ENCODE results near the gene QRFP.
"Not testable (repeated sequence)": the region's sequence is repeated elsewhere in the genome, so short reads cannot be mapped to it uniquely, and the experiment has no call there.

The QRFP gene

DNA sequence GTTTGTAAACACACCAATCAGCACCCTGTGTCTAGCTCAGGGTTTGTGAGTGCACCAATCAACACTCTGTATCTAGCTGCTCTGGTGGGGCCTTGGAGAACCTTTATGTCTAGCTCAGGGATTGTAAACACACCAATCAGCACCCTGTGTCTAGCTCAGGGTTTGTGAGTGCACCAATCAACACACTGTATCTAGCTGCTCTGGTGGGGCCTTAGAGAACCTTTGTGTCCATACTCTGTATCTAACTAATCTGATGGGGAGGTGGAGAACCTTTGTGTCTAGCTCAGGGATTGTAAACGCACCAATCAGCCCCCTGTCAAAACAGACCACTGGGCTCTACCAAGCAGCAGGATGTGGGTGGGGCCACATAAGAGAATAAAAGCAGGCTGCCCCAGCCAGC, 14.1 kb upstream of the QRFP start:
- H3K27ac ChIP-seq (ENCODE audit: insufficient read depth, low read depth, low read length, poor library complexity, severe bottlenecking); H3K9me3 ChIP-seq (ENCODE audit: control insufficient read depth, low read length); H3K4me3 ChIP-seq (ENCODE audit: insufficient read depth, low read depth, low read length); H3K27me3 ChIP-seq (ENCODE audit: control insufficient read depth, insufficient read depth, low read length, poor library complexity, severe bottlenecking); H3K36me3 ChIP-seq (ENCODE audit: control insufficient read depth, insufficient read depth, low read length): not testable (repeated sequence)
- H3K4me1 ChIP-seq (ENCODE audit: control insufficient read depth, insufficient read depth, low read length) = peaks cover 22% of the 10 kb centered on the region
- WGBS, 2 experiments = 67 to 74% methylated on average over 1 of the region's 1 CpG

DNA sequence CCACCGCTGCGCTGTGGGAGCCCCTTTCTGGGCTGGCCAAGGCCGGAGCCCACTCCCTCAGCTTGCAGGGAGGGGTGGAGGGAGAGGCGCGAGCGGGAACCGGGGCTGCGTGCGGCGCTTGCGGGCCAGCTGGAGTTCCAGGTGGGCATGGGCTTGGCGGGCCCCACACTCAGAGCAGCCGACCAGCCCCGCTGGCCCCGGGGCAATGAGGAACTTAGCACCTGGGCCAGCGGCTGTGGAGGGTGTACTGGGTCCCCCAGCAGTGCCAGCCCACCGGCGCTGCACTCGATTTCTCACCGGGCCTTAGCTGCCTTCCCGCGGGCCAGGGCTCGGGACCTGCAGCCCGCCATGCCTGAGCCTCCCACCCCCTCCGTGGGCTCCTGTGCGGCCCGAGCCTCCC, 13.4 kb upstream of the QRFP start:
- not testable (repeated sequence) for H3K9me3 ChIP-seq (ENCODE audit: control insufficient read depth, low read length); H3K27me3 ChIP-seq (ENCODE audit: control insufficient read depth, insufficient read depth, low read length, poor library complexity, severe bottlenecking); H3K27ac ChIP-seq (ENCODE audit: insufficient read depth, low read depth, low read length, poor library complexity, severe bottlenecking); H3K36me3 ChIP-seq (ENCODE audit: control insufficient read depth, insufficient read depth, low read length); H3K4me3 ChIP-seq (ENCODE audit: insufficient read depth, low read depth, low read length)
- peaks cover 22% of the 10 kb centered on the region for H3K4me1 ChIP-seq (ENCODE audit: control insufficient read depth, insufficient read depth, low read length)
- whole genome bisulfite sequencing, 2 experiments = 94 to 95% methylated on average over 27 of the region's 27 CpGs

DNA sequence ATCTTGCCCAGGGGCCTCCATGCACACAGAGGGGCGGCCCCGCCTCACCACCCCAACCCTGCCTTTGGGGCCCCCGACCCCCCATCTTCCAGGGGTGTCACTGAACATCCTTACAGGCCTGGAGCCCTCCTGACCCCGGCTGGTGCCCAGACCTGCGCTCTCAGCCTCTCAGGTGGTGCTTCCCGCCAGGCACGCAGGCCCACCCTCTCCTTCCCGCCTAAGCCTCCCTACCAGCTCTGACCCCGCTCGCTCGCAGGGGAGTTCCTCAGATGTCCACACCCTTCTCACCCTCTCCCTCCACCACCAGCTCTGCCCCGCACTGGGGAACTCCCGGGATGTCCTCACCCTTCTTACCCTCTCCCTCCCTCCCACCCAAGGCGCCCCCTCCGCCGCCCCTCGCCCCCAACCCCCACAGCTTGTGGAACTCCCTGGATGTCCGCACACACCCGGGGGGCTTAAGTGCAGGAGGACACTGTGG, 12.3 kb upstream of the QRFP start:
- WGBS, 2 experiments = 75 to 78% methylated on average over 16 to 17 of the region's 19 CpGs
- H3K9me3 ChIP-seq (ENCODE audit: control insufficient read depth, low read length) = no peaks in the 10 kb centered on the region
- no peaks in the 10 kb centered on the region for H3K27me3 ChIP-seq (ENCODE audit: control insufficient read depth, insufficient read depth, low read length, poor library complexity, severe bottlenecking)
- no peaks in the 10 kb centered on the region for H3K36me3 ChIP-seq (ENCODE audit: control insufficient read depth, insufficient read depth, low read length)
- no peak overlapping the region for H3K27ac ChIP-seq (ENCODE audit: insufficient read depth, low read depth, low read length, poor library complexity, severe bottlenecking)
- peaks cover 15% of the 10 kb centered on the region for H3K4me1 ChIP-seq (ENCODE audit: control insufficient read depth, insufficient read depth, low read length)
- H3K4me3 ChIP-seq (ENCODE audit: insufficient read depth, low read depth, low read length) = no peak overlapping the region

DNA sequence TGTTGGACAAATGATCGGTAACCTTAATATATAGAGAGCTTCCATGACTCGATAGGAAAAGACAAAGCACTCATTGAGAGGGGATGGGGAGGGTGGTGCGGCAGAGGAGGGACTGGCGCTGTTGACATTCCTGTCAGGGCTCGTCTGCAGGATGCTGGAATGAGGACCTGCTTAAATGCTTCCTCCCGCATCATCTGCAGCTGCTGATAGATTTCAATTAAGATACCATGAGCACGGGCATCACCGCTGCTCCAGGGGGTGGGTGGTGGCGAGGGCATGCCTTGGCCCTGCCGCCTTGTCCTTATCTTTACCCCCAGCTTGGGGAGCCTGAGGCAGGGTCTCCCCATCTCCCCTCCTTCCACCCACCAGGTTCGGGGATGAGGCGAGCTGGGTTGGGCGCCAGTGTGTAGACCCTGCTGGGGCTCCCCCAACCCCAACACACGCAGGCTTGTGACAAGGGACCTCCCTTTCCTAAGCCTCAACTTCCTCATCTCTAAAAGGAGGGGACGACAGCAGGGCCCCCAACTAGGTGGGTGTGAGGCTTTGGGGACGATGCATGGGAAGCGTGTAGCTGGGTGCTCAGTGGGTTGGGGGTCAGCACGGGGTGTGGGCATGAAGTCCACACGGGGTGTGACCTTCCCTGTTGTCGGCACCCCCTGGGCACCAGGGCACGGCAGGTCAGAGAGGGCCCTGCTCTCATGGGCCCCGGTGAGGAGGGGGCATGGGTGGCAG, 11.7 kb upstream of the QRFP start:
- H3K4me3 ChIP-seq (ENCODE audit: insufficient read depth, low read depth, low read length) = no peak overlapping the region
- no peaks in the 10 kb centered on the region for H3K27me3 ChIP-seq (ENCODE audit: control insufficient read depth, insufficient read depth, low read length, poor library complexity, severe bottlenecking)
- H3K36me3 ChIP-seq (ENCODE audit: control insufficient read depth, insufficient read depth, low read length) = no peaks in the 10 kb centered on the region
- no peak overlapping the region for H3K27ac ChIP-seq (ENCODE audit: insufficient read depth, low read depth, low read length, poor library complexity, severe bottlenecking)
- WGBS, 2 experiments = 80 to 81% methylated on average over 22 of the region's 22 CpGs
- peaks cover 9% of the 10 kb centered on the region for H3K4me1 ChIP-seq (ENCODE audit: control insufficient read depth, insufficient read depth, low read length)
- H3K9me3 ChIP-seq (ENCODE audit: control insufficient read depth, low read length) = no peaks in the 10 kb centered on the region

DNA sequence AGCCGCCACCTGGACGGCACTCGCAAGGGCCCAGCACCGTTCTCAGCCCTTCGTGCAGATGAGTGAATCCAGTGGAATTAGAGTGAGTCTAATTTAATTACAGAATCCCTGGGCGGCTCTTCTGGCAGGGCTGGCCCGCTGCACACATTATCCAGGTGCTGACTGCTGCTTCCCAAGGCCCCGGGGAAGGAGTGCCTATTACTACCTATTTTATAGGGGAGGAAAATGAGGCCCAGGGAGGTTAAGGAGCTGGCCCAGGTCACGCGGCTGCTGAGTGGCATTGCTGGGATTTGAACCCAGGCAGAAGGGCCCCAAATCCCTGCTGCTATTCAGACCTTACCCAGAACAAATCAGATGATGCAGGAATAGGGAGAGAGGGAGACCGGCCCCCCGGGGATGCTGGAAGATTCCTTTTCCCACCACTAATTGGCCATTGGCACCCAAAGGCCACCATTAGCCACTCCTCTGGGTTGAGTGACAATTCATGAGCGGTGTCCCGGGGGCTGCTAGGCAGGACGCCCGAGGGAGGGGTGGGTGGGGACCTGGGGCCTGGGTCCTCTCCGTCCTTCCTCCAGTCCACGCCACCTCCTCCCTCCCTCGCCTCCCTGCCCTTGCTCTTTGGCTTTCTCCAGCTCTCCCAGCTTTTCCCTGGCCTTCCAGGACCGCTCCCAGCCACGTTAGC, 10.3 kb upstream of the QRFP start:
- Histone ChIP-seq H3K9me3 (ENCODE audit: control insufficient read depth, low read length) (no peaks in the 10 kb centered on the region), H3K4me1 (ENCODE audit: control insufficient read depth, insufficient read depth, low read length) (no peaks in the 10 kb centered on the region), H3K27ac (ENCODE audit: insufficient read depth, low read depth, low read length, poor library complexity, severe bottlenecking) (no peak overlapping the region), H3K36me3 (ENCODE audit: control insufficient read depth, insufficient read depth, low read length) (no peaks in the 10 kb centered on the region), H3K27me3 (ENCODE audit: control insufficient read depth, insufficient read depth, low read length, poor library complexity, severe bottlenecking) (no peaks in the 10 kb centered on the region), H3K4me3 (ENCODE audit: insufficient read depth, low read depth, low read length) (no peak overlapping the region)
- 84% methylated on average over 21 of the region's 21 CpGs for WGBS, 2 experiments

DNA sequence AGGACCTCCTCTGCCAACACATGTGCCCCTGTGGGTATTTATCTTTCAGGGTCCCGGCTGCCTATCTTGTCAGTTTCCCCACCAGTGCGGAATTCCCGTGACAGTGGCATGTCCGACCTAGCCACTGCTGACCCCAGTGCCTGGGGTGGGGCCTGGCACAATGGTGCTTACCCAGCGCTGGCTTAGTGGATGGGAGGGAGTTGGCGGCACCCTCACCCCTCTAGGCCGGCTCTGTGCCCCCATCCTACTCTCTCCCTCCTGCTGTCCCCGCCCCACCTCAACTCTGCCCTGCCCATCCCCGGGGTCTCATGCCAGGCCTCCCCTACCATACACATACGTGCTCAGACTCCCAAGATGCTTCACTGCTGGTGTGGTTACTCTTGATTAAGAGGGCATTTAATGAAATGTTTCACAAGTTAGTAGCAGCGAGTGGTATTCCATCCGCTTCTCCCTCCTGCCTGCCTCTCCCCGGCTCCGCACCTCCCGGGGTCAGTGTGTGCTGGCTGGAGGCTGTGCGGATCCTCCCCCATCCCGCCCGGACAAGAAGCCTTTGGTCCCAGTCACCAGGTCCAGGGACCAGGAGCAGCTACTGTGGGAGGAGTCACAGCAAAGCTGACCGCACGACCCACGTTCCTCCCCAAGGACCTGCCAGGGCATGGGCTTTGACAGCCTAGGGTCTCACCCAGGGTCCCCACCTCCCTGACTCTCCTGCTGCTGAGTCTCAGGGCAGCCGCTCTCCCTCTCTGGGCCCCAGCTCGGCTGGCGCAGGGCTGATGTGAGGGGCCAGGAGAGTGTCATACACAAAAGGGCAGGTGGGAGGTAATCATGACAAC, 9.5 kb upstream of the QRFP start:
- Histone ChIP-seq H3K4me3 (ENCODE audit: insufficient read depth, low read depth, low read length) (no peak overlapping the region), H3K9me3 (ENCODE audit: control insufficient read depth, low read length) (no peaks in the 10 kb centered on the region), H3K4me1 (ENCODE audit: control insufficient read depth, insufficient read depth, low read length) (no peaks in the 10 kb centered on the region), H3K27ac (ENCODE audit: insufficient read depth, low read depth, low read length, poor library complexity, severe bottlenecking) (no peak overlapping the region), H3K27me3 (ENCODE audit: control insufficient read depth, insufficient read depth, low read length, poor library complexity, severe bottlenecking) (no peaks in the 10 kb centered on the region), H3K36me3 (ENCODE audit: control insufficient read depth, insufficient read depth, low read length) (no peaks in the 10 kb centered on the region)
- 79 to 82% methylated on average over 24 of the region's 24 CpGs for WGBS, 2 experiments

DNA sequence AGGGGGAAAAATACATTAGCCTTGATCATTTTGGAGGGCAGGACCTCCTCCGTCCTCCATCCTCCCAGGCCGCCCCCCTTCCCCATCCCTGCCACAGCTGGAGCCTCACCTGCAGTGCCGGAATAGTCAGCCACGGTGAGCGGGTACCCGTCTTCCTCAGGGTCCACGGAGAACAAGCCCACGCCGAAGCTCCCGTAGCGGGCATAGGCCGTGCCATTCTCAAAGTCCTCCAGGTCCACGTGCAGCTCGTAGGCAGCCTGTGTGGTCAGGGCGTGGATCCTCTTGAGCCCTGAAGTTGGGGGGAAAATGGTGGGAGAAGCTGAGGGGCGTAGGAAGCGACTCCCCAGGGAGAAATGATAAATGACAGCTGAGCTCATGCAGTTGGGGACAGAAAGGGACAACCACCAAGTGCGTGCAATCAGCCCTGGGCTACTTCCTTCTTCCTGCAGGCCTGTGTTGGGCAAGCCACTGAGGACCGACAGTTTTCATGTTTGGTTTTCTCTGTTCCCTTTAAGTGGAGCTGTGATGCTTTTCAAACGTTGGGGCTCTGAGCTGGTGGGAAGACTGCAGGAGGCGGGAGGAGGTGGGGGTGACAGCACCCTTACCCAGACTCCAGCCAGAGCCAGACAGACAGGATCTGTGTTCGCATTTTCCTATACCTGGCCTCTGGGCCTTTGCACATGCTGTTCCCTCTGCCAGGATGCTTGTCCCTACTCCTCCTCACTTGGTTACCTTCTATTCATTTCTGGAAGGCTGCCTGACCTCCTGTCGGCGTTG, 8.7 kb upstream of the QRFP start:
- WGBS, 2 experiments = 93% methylated on average over 24 of the region's 24 CpGs
- Histone ChIP-seq H3K36me3 (ENCODE audit: control insufficient read depth, insufficient read depth, low read length) (no peaks in the 10 kb centered on the region), H3K4me1 (ENCODE audit: control insufficient read depth, insufficient read depth, low read length) (no peaks in the 10 kb centered on the region), H3K9me3 (ENCODE audit: control insufficient read depth, low read length) (no peaks in the 10 kb centered on the region), H3K27ac (ENCODE audit: insufficient read depth, low read depth, low read length, poor library complexity, severe bottlenecking) (no peak overlapping the region), H3K4me3 (ENCODE audit: insufficient read depth, low read depth, low read length) (no peak overlapping the region), H3K27me3 (ENCODE audit: control insufficient read depth, insufficient read depth, low read length, poor library complexity, severe bottlenecking) (no peaks in the 10 kb centered on the region)

DNA sequence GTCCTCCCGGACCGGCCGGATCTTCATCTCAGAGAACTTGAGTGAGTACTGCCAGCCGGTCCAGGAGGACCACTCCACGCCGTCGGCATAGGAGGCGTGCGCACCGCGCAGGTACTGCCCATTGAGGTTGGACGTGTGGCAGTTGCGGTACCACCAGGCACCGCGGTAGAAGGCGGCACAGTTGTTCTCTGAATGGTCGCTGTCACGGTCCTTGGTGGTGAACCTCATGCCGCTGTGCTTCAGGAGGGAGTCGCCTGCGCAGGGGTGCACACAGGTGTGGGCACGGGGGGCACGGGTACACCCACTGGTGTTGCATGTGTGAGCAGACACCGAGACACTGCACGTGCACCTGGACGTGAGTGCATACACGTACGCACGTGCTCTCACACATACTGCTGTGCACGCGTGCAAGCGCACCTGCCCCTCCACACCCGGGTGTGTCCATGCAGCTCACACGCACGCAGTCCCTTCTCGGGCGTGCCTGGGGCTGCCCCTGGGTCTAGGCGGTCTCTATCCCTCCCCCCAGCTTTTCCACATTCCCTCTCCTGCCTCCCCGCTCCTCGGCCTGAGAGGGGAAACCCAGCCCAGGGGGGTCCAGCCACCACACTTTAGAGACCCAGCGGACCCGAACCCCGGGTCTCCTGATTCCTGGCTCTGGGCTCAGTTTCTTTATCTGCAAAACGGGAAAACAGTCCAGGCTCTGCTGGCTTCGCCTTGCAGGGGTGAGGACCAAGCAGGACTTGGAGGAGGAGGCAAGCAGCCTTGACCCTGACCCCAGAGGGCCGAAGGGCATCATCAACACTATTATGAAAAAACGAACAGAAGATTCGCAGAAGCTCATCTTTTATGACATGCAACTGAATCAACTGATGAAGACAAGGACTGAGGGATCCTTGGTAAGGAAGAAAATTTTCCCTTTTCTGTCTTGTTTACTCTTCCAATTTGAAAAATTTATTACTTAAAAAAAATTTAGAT, 7.7 kb upstream of the QRFP start:
- WGBS, 2 experiments = 94 to 95% methylated on average over 48 of the region's 48 CpGs
- no peaks in the 10 kb centered on the region for H3K9me3 ChIP-seq (ENCODE audit: control insufficient read depth, low read length)
- H3K27ac ChIP-seq (ENCODE audit: insufficient read depth, low read depth, low read length, poor library complexity, severe bottlenecking) = no peak overlapping the region
- H3K4me3 ChIP-seq (ENCODE audit: insufficient read depth, low read depth, low read length) = no peak overlapping the region
- H3K4me1 ChIP-seq (ENCODE audit: control insufficient read depth, insufficient read depth, low read length) = no peaks in the 10 kb centered on the region
- no peaks in the 10 kb centered on the region for H3K36me3 ChIP-seq (ENCODE audit: control insufficient read depth, insufficient read depth, low read length)
- no peaks in the 10 kb centered on the region for H3K27me3 ChIP-seq (ENCODE audit: control insufficient read depth, insufficient read depth, low read length, poor library complexity, severe bottlenecking)
